ENCODE measurements around the gene ZNF598. TPM values are rescaled to one million over a fixed set of nuclear protein-coding genes. Genes with fewer than 3 reads are reported as not detected.

ZNF598 gene
- total RNA-seq, 2 experiments from 2014 or later = 39.7 to 43.6 TPM

GRCh38 chr16:1950559-1950958 lies 59.1 kb downstream of the ZNF598 start:
- Mint-ChIP-seq H3K4me1 (ENCODE audit: low read depth) (no peaks in the 10 kb centered on the region), H3K9me3 (no peaks in the 10 kb centered on the region), H3K27me3 (no peaks in the 10 kb centered on the region), H3K36me3 (ENCODE audit: low read depth) (no peaks in the 10 kb centered on the region), H3K4me3 (no peak overlapping the region), H3K27ac (no peak overlapping the region)
- ChIA-PET CTCF (no interaction called here), POLR2A (interaction anchor here (2.0 kb wide), 1 partner anchor 14 kb away, joined by 7 read pairs; the partner anchor contains the start of gene RPS2)
- Histone ChIP-seq H3K27ac (ENCODE audit: low read depth in 1 of 2, low read length in 2 of 2) (no peak overlapping the region), H3K9me3 (ENCODE audit: control insufficient read depth in 1 of 2, insufficient read depth in 1 of 2, low read length in 2 of 2) (no peaks in the 10 kb centered on the region), H3K27me3 (ENCODE audit: control insufficient read depth in 1 of 2, insufficient read depth in 2 of 2, low read length in 2 of 2) (no peaks in the 10 kb centered on the region), H3K4me1 (ENCODE audit: insufficient read depth, low read length) (no peaks in the 10 kb centered on the region), H3K36me3 (ENCODE audit: insufficient read depth, low read length) (no peaks in the 10 kb centered on the region), H3K4me3 (ENCODE audit: low read length) (no peak overlapping the region)
- ATAC-seq (ENCODE audit: poor library complexity) (no peak), DNase-seq (no peak)
- intact Hi-C loops (cut with DNase I, micrococcal nuclease) = no loop called here
- no peak for TF ChIP-seq CTCF (IDR thresholded peaks at IDR 0.05)

GRCh38 chr16:1950047-1950446 lies 59.6 kb downstream of the ZNF598 start:
- H3K9me3 ChIP-seq (ENCODE audit: control insufficient read depth in 1 of 2, insufficient read depth in 1 of 2, low read length in 2 of 2) = no peaks in the 10 kb centered on the region
- ChIA-PET CTCF (no interaction called here), POLR2A (interaction anchor here (2.0 kb wide), 1 partner anchor 15 kb away, joined by 7 read pairs; the partner anchor contains the start of gene RPS2)
- ATAC-seq (ENCODE audit: poor library complexity) = no peak
- Mint-ChIP-seq H3K27ac (no peak overlapping the region), H3K27me3 (no peaks in the 10 kb centered on the region), H3K36me3 (ENCODE audit: low read depth) (no peaks in the 10 kb centered on the region), H3K4me1 (ENCODE audit: low read depth) (no peaks in the 10 kb centered on the region), H3K4me3 (no peak overlapping the region), H3K9me3 (no peaks in the 10 kb centered on the region)
- no peaks in the 10 kb centered on the region for H3K4me1 ChIP-seq (ENCODE audit: insufficient read depth, low read length)
- intact Hi-C loops (cut with DNase I, micrococcal nuclease) = no loop called here
- no peak overlapping the region for H3K27ac ChIP-seq (ENCODE audit: low read depth in 1 of 2, low read length in 2 of 2)
- no peak overlapping the region for H3K4me3 ChIP-seq (ENCODE audit: low read length)
- DNase-seq = no peak
- no peaks in the 10 kb centered on the region for H3K36me3 ChIP-seq (ENCODE audit: insufficient read depth, low read length)
- no peak for TF ChIP-seq CTCF (IDR thresholded peaks at IDR 0.05)
- H3K27me3 ChIP-seq (ENCODE audit: control insufficient read depth in 1 of 2, insufficient read depth in 2 of 2, low read length in 2 of 2) = no peaks in the 10 kb centered on the region

GRCh38 chr16:1949507-1949906 lies 60.1 kb downstream of the ZNF598 start:
- Histone ChIP-seq H3K27me3 (ENCODE audit: control insufficient read depth in 1 of 2, insufficient read depth in 2 of 2, low read length in 2 of 2) (no peaks in the 10 kb centered on the region), H3K36me3 (ENCODE audit: insufficient read depth, low read length) (no peaks in the 10 kb centered on the region), H3K9me3 (ENCODE audit: control insufficient read depth in 1 of 2, insufficient read depth in 1 of 2, low read length in 2 of 2) (no peaks in the 10 kb centered on the region), H3K4me1 (ENCODE audit: insufficient read depth, low read length) (no peaks in the 10 kb centered on the region), H3K4me3 (ENCODE audit: low read length) (no peak overlapping the region), H3K27ac (ENCODE audit: low read depth in 1 of 2, low read length in 2 of 2) (no peak overlapping the region)
- Mint-ChIP-seq H3K4me3 (no peak overlapping the region), H3K27me3 (no peaks in the 10 kb centered on the region), H3K27ac (no peak overlapping the region), H3K4me1 (ENCODE audit: low read depth) (peaks cover 2% of the 10 kb centered on the region), H3K9me3 (no peaks in the 10 kb centered on the region), H3K36me3 (ENCODE audit: low read depth) (no peaks in the 10 kb centered on the region)
- ATAC-seq (ENCODE audit: poor library complexity) (no peak), DNase-seq (no peak)
- no peak for TF ChIP-seq CTCF (IDR thresholded peaks at IDR 0.05)
- intact Hi-C loops (cut with DNase I, micrococcal nuclease) = no loop called here
- POLR2A ChIA-PET = no interaction called here
- CTCF ChIA-PET = no interaction called here

Other genes with a start within 250 kb of the ZNF598 start
- gene NME3, start 238.3 kb downstream of the ZNF598 start, total RNA-seq = 10 to 100 TPM; 46.2 to 54.2 TPM
- 10 to 100 TPM; 28.6 to 30.8 TPM for gene EME2, start 237.0 kb downstream of the ZNF598 start, total RNA-seq
- gene MRPS34, start 236.7 kb downstream of the ZNF598 start, total RNA-seq = 10 to 100 TPM; 25.5 to 26.9 TPM
- 10 to 100 TPM; 86.3 to 87.6 TPM for gene SPSB3, start 227.2 kb downstream of the ZNF598 start, total RNA-seq
- 10 to 100 TPM; 36.4 to 38.1 TPM for gene NUBP2, start 226.9 kb downstream of the ZNF598 start, total RNA-seq
- under 1 TPM; 0.67 to 0.80 TPM for gene IGFALS, start 216.1 kb downstream of the ZNF598 start, total RNA-seq
- gene HAGH, start 183.0 kb downstream of the ZNF598 start, total RNA-seq = 10 to 100 TPM; 20.9 to 22.7 TPM
- 1 to 10 TPM; 4.1 to 4.5 TPM for gene FAHD1, start 182.6 kb downstream of the ZNF598 start, total RNA-seq
- not detected for gene MEIOB, start 137.7 kb downstream of the ZNF598 start, total RNA-seq
- gene HS3ST6, start 91.4 kb downstream of the ZNF598 start, total RNA-seq = not detected
- 1 to 10 TPM; 2.3 to 2.4 TPM for gene MSRB1, start 66.6 kb downstream of the ZNF598 start, total RNA-seq
- gene RPL3L, start 55.1 kb downstream of the ZNF598 start, total RNA-seq = not detected
- gene NDUFB10, start 50.3 kb downstream of the ZNF598 start, total RNA-seq = 10 to 100 TPM; 40.7 to 41.1 TPM
- 1,000 to 10,000 TPM; 3,604 to 3,755 TPM for gene RPS2, start 45.0 kb downstream of the ZNF598 start, total RNA-seq
- not detected for gene RNF151, start 43.0 kb downstream of the ZNF598 start, total RNA-seq
- gene TBL3, start 37.8 kb downstream of the ZNF598 start, total RNA-seq = 10 to 100 TPM; 12.7 to 15.5 TPM
- under 1 TPM; 0.56 to 0.99 TPM for gene NOXO1, start 28.4 kb downstream of the ZNF598 start, total RNA-seq
- 10 to 100 TPM; 14.5 TPM for gene GFER, start 25.6 kb downstream of the ZNF598 start, total RNA-seq
- 1 to 10 TPM; 3.8 to 3.9 TPM for gene SYNGR3, start 19.9 kb downstream of the ZNF598 start, total RNA-seq
- gene NPW, start 10.0 kb upstream of the ZNF598 start, total RNA-seq = under 1 TPM in 1 of 2 experiments, not detected in 1; 0.80 TPM
- gene NHERF2, start 17.1 kb upstream of the ZNF598 start, total RNA-seq = 1 to 10 TPM; 1.9 to 2.0 TPM
- 1 to 10 TPM; 2.7 to 2.9 TPM for gene NTHL1, start 38.0 kb upstream of the ZNF598 start, total RNA-seq
- gene TSC2, start 38.2 kb upstream of the ZNF598 start, total RNA-seq = 10 to 100 TPM; 83.0 to 85.0 TPM
- 10 to 100 TPM; 80.3 to 85.6 TPM for gene PKD1, start 126.1 kb upstream of the ZNF598 start, total RNA-seq
- not detected for gene RAB26, start 138.8 kb upstream of the ZNF598 start, total RNA-seq
- gene TRAF7, start 146.0 kb upstream of the ZNF598 start, total RNA-seq = 10 to 100 TPM; 19.9 to 24.0 TPM
- gene CASKIN1, start 186.8 kb upstream of the ZNF598 start, total RNA-seq = under 1 TPM in 1 of 2 experiments, not detected in 1; 0.06 TPM
- 10 to 100 TPM; 22.9 to 26.4 TPM for gene MLST8, start 195.6 kb upstream of the ZNF598 start, total RNA-seq
- gene BRICD5, start 201.0 kb upstream of the ZNF598 start, total RNA-seq = 1 to 10 TPM; 4.2 to 5.0 TPM
- 1 to 10 TPM; 8.1 to 8.5 TPM for gene PGP, start 205.0 kb upstream of the ZNF598 start, total RNA-seq
- 10 to 100 TPM; 31.8 to 33.8 TPM for gene E4F1, start 213.8 kb upstream of the ZNF598 start, total RNA-seq
- under 1 TPM; 0.22 to 0.36 TPM for gene DNASE1L2, start 226.6 kb upstream of the ZNF598 start, total RNA-seq
- gene ECI1, start 241.8 kb upstream of the ZNF598 start, total RNA-seq = 10 to 100 TPM; 10.1 to 12.5 TPM

All from CD4-positive, alpha-beta T cell (primary cell).